ENCODE results near the gene RTL9. TPM values are rescaled to one million over a fixed set of nuclear protein-coding genes. Genes with fewer than 3 reads are reported as not detected.

RTL9 gene
- total and polyA plus RNA-seq, 2 of the 13 experiments (the other 11 are each of a cell fraction or from before 2014, with no cell fraction given), result 0.01 to 0.02 TPM

GRCh38 chrX:110374559-110374958 is 15.9 kb downstream of the RTL9 start (continued):
- no peak for TF ChIP-seq ZNF782 (CRISPR knock-in tag; IDR thresholded peaks at IDR 0.05; ENCODE audit: borderline replicate concordance)
- TF ChIP-seq CERS6 (CRISPR knock-in tag; IDR thresholded peaks at IDR 0.05), result no peak
- no peak for TF ChIP-seq ZNF207 (IDR thresholded peaks at IDR 0.05; ENCODE audit: borderline replicate concordance)
- TF ChIP-seq ZNF275 (CRISPR knock-in tag; IDR thresholded peaks at IDR 0.05; ENCODE audit: borderline replicate concordance), result no peak
- no peak for TF ChIP-seq ZFP82 (CRISPR knock-in tag; IDR thresholded peaks at IDR 0.05; ENCODE audit: borderline replicate concordance)
- TF ChIP-seq IRX3 (CRISPR knock-in tag; IDR thresholded peaks at IDR 0.05; ENCODE audit: borderline replicate concordance, low read depth), result no peak
- no peak for TF ChIP-seq ZNF766 (CRISPR knock-in tag; IDR thresholded peaks at IDR 0.05; ENCODE audit: borderline replicate concordance)

GRCh38 chrX:110381216-110381615 is 22.6 kb downstream of the RTL9 start:
- no peak for ATAC-seq
- POLR2A ChIA-PET, result no interaction called here
- TF ChIP-seq ZKSCAN8 (CRISPR knock-in tag; IDR thresholded peaks at IDR 0.05; ENCODE audit: borderline replicate concordance) (no peak), JARID2 (CRISPR knock-in tag; IDR thresholded peaks at IDR 0.05; ENCODE audit: insufficient replicate concordance) (no peak), TEAD3 (CRISPR knock-in tag; optimal IDR thresholded peaks at IDR 0.05; ENCODE audit: borderline replicate concordance) (no peak), HOXD1 (CRISPR knock-in tag; IDR thresholded peaks at IDR 0.05) (no peak), MTF1 (CRISPR knock-in tag; IDR thresholded peaks at IDR 0.05) (no peak), MLLT10 (CRISPR knock-in tag; IDR thresholded peaks at IDR 0.05) (no peak), ZNF10 (CRISPR knock-in tag; IDR thresholded peaks at IDR 0.05; ENCODE audit: borderline replicate concordance, low read depth) (no peak), THAP9 (CRISPR knock-in tag; IDR thresholded peaks at IDR 0.05; ENCODE audit: borderline replicate concordance) (no peak), PAXIP1 (CRISPR knock-in tag; conservative IDR thresholded peaks at IDR 0.05) (no peak)

More at GRCh38 chrX:110381216-110381615, 22.6 kb downstream of the RTL9 start:
- Histone ChIP-seq H3K79me2 (ENCODE audit: insufficient read depth, low read length) (no peaks in the 10 kb centered on the region), H3K4me1 (ENCODE audit: insufficient read depth, low read length) (no peaks in the 10 kb centered on the region), H3K9ac (ENCODE audit: insufficient read depth, low read depth, low read length) (no peak overlapping the region), H3K36me3 (replicated peaks in 1 of 2; ENCODE audit: control insufficient read depth in 1 of 2, insufficient read depth in 2 of 2, low read length in 2 of 2) (no peaks in the 10 kb centered on the region), H3K9me3 (ENCODE audit: low read length) (no peaks in the 10 kb centered on the region), H2AFZ (ENCODE audit: low read length) (no peak overlapping the region), H3K27me3 (ENCODE audit: control insufficient read depth in 1 of 2, insufficient read depth in 2 of 2, low read length in 2 of 2) (no peaks in the 10 kb centered on the region), H3K4me2 (ENCODE audit: low read depth, low read length) (no peak overlapping the region), H3K27ac (ENCODE audit: extremely low read length, insufficient read depth, low read length) (no peak overlapping the region), H3K4me3 (replicated peaks in 1 of 3; ENCODE audit: insufficient read depth in 1 of 3, low read depth in 2 of 3, low read length in 3 of 3) (no peak overlapping the region), H4K20me1 (ENCODE audit: insufficient read depth, low read length) (no peaks in the 10 kb centered on the region)
- CTCF ChIA-PET (ENCODE audit: low intra/inter-chr PET ratio, low total read pairs), result no interaction called here
- in situ Hi-C loops (cut with HindIII; ENCODE audit: extremely low pct_ligation_motif_present, low pct_unique_long_range_greater_than_20kb), result no loop called here
- DNase-seq (ENCODE audit: low spot score), result no peak
- intact Hi-C loops (cut with micrococcal nuclease; ENCODE audit: unreplicated experiment), result no loop called here
- WGBS (ENCODE audit: low lambda C conversion rate), result 0% methylated on average over 2 of the region's 2 CpGs
- BruUV-seq (replicated peaks), result no TSS peak
- FAIRE-seq, result no peak

Measured in HepG2 (cell line).